ENCODE results near the gene MGMT.
A peak's percentile ranks its signal among the peaks of the same experiment; 100 is the strongest.

MGMT gene

GRCh38 chr10:129564923-129565322 lies 97.9 kb downstream of the MGMT start:
- H3K9me3 ChIP-seq = peaks cover 6% of the 10 kb centered on the region; the same call in 1 of the 2 replicates
- peaks cover 59% of the 10 kb centered on the region for H3K36me3 ChIP-seq
- no peak overlapping the region for H3K4me3 ChIP-seq
- H3K4me1 ChIP-seq = peaks cover 12% of the 10 kb centered on the region
- peak overlapping the region; percentile 22; the same call in 1 of the 2 replicates for H3K27ac ChIP-seq
- H3K27me3 ChIP-seq = no peaks in the 10 kb centered on the region
- no peak overlapping the region for H3K4me2 ChIP-seq
- no peak for TF ChIP-seq Cebpa-rat (IDR thresholded peaks at IDR 0.05)
- no peak overlapping the region for H3K9ac ChIP-seq
- H4K20me1 ChIP-seq = peaks cover 41% of the 10 kb centered on the region; the same call in 1 of the 2 replicates

- no peak for TF ChIP-seq Cebpa-rat (IDR thresholded peaks at IDR 0.05)
- Histone ChIP-seq H3K9ac (no peak overlapping the region), H4K20me1 (peaks cover 44% of the 10 kb centered on the region; the same call in 1 of the 2 replicates), H3K27ac (no peak overlapping the region), H3K4me3 (no peak overlapping the region), H3K4me1 (peaks cover 12% of the 10 kb centered on the region), H3K4me2 (peak overlapping the region; percentile 26; the same call in 1 of the 2 replicates), H3K27me3 (no peaks in the 10 kb centered on the region), H3K9me3 (no peaks in the 10 kb centered on the region), H3K36me3 (peaks cover 42% of the 10 kb centered on the region)
Observed at GRCh38 chr10:129568583-129569344, 101.7 kb downstream of the MGMT start.

GRCh38 chr10:129570185-129570584 lies 103.1 kb downstream of the MGMT start:
- H3K4me3 ChIP-seq = no peak overlapping the region
- no peak overlapping the region for H3K27ac ChIP-seq
- no peak for TF ChIP-seq Cebpa-rat (IDR thresholded peaks at IDR 0.05)

GRCh38 chr10:129579228-129579627 lies 112.2 kb downstream of the MGMT start:
- Histone ChIP-seq H3K4me2 (no peak overlapping the region), H3K9me3 (peaks cover 27% of the 10 kb centered on the region), H3K4me3 (no peak overlapping the region), H4K20me1 (no peaks in the 10 kb centered on the region), H3K4me1 (peaks cover 32% of the 10 kb centered on the region), H3K27me3 (no peaks in the 10 kb centered on the region), H3K27ac (no peak overlapping the region), H3K36me3 (peaks cover 49% of the 10 kb centered on the region), H3K9ac (no peak overlapping the region)
- no peak for TF ChIP-seq Cebpa-rat (IDR thresholded peaks at IDR 0.05)

More at GRCh38 chr10:129570185-129570584, 103.1 kb downstream of the MGMT start:
- H3K36me3 ChIP-seq = peaks cover 46% of the 10 kb centered on the region
- H3K4me2 ChIP-seq = no peak overlapping the region
- H3K27me3 ChIP-seq = no peaks in the 10 kb centered on the region
- H3K4me1 ChIP-seq = peaks cover 12% of the 10 kb centered on the region
- H3K9ac ChIP-seq = no peak overlapping the region
- H3K9me3 ChIP-seq = peaks cover 13% of the 10 kb centered on the region; the same call in 1 of the 2 replicates
- peaks cover 39% of the 10 kb centered on the region; the same call in 1 of the 2 replicates for H4K20me1 ChIP-seq

GRCh38 chr10:129580010-129580409 lies 113.0 kb downstream of the MGMT start:
- no peaks in the 10 kb centered on the region for H4K20me1 ChIP-seq
- TF ChIP-seq Cebpa-rat (IDR thresholded peaks at IDR 0.05) = no peak
- no peak overlapping the region for H3K4me3 ChIP-seq
- H3K27ac ChIP-seq = no peak overlapping the region
- peaks cover 50% of the 10 kb centered on the region for H3K36me3 ChIP-seq
- H3K9me3 ChIP-seq = peaks cover 21% of the 10 kb centered on the region
- no peaks in the 10 kb centered on the region for H3K27me3 ChIP-seq
- H3K9ac ChIP-seq = no peak overlapping the region
- peaks cover 38% of the 10 kb centered on the region for H3K4me1 ChIP-seq
- H3K4me2 ChIP-seq = peak overlapping the region; percentile 14; the same call in 1 of the 2 replicates

GRCh38 chr10:129580901-129581300 lies 113.9 kb downstream of the MGMT start:
- Histone ChIP-seq H3K9ac (no peak overlapping the region), H3K4me3 (no peak overlapping the region), H4K20me1 (no peaks in the 10 kb centered on the region), H3K4me2 (peak overlapping the region; percentile 14; the same call in 1 of the 2 replicates), H3K4me1 (peaks cover 38% of the 10 kb centered on the region), H3K36me3 (peaks cover 59% of the 10 kb centered on the region), H3K27me3 (no peaks in the 10 kb centered on the region), H3K9me3 (peaks cover 29% of the 10 kb centered on the region), H3K27ac (no peak overlapping the region; the same call in 1 of the 2 replicates)
- no peak for TF ChIP-seq Cebpa-rat (IDR thresholded peaks at IDR 0.05)

- no peak overlapping the region for H3K9ac ChIP-seq
- H3K4me2 ChIP-seq = no peak overlapping the region
- peaks cover 39% of the 10 kb centered on the region for H3K9me3 ChIP-seq
- TF ChIP-seq Cebpa-rat (IDR thresholded peaks at IDR 0.05) = no peak
- H4K20me1 ChIP-seq = no peaks in the 10 kb centered on the region
- peaks cover 38% of the 10 kb centered on the region for H3K4me1 ChIP-seq
- no peak overlapping the region for H3K27ac ChIP-seq
- H3K36me3 ChIP-seq = peaks cover 67% of the 10 kb centered on the region
- no peaks in the 10 kb centered on the region for H3K27me3 ChIP-seq
- H3K4me3 ChIP-seq = no peak overlapping the region
Observed at GRCh38 chr10:129581827-129582411, 114.9 kb downstream of the MGMT start.

- H3K27me3 ChIP-seq = no peaks in the 10 kb centered on the region
- peaks cover 38% of the 10 kb centered on the region for H3K4me1 ChIP-seq
- no peak overlapping the region for H3K4me3 ChIP-seq
- peaks cover 58% of the 10 kb centered on the region for H3K9me3 ChIP-seq
- no peak overlapping the region for H3K27ac ChIP-seq
- H3K36me3 ChIP-seq = peaks cover 77% of the 10 kb centered on the region
- no peaks in the 10 kb centered on the region for H4K20me1 ChIP-seq
- H3K9ac ChIP-seq = no peak overlapping the region
- H3K4me2 ChIP-seq = peak overlapping the region; percentile 29; the same call in 1 of the 2 replicates
- TF ChIP-seq Cebpa-rat (IDR thresholded peaks at IDR 0.05) = no peak
Observed at GRCh38 chr10:129583831-129584230, 116.8 kb downstream of the MGMT start.

- no peaks in the 10 kb centered on the region for H4K20me1 ChIP-seq
- no peak for TF ChIP-seq Cebpa-rat (IDR thresholded peaks at IDR 0.05)
- no peak overlapping the region for H3K9ac ChIP-seq
- peaks cover 78% of the 10 kb centered on the region for H3K9me3 ChIP-seq
- no peak overlapping the region for H3K4me3 ChIP-seq
- H3K4me2 ChIP-seq = no peak overlapping the region
- H3K4me1 ChIP-seq = peaks cover 16% of the 10 kb centered on the region
- peaks cover 75% of the 10 kb centered on the region for H3K36me3 ChIP-seq
- H3K27ac ChIP-seq = no peak overlapping the region
- no peaks in the 10 kb centered on the region for H3K27me3 ChIP-seq
Observed at GRCh38 chr10:129586898-129587443, 119.9 kb downstream of the MGMT start.

- TF ChIP-seq Cebpa-rat (IDR thresholded peaks at IDR 0.05) = no peak
- H3K27me3 ChIP-seq = no peaks in the 10 kb centered on the region
- peaks cover 93% of the 10 kb centered on the region for H3K9me3 ChIP-seq
- peaks cover 83% of the 10 kb centered on the region for H3K36me3 ChIP-seq
- H3K27ac ChIP-seq = no peak overlapping the region
- H4K20me1 ChIP-seq = no peaks in the 10 kb centered on the region
- no peak overlapping the region for H3K4me2 ChIP-seq
- no peak overlapping the region for H3K4me3 ChIP-seq
- H3K4me1 ChIP-seq = peaks cover 3% of the 10 kb centered on the region
- H3K9ac ChIP-seq = no peak overlapping the region
Observed at GRCh38 chr10:129589546-129589945, 122.5 kb downstream of the MGMT start.

Data from BLaER1 (cell line).